Vagina (tissue), 2 donors: ENCODE data around the gene TRIM41. TPM values are rescaled to one million over a fixed set of nuclear protein-coding genes. Genes with fewer than 3 reads are reported as not detected.
"Not testable (repeated sequence)": the region's sequence is repeated elsewhere in the genome, so short reads cannot be mapped to it uniquely, and the experiment has no call there.

Experiments used
- DNase-seq, 2 donors: peaks; one replicate each; pipeline ENCODE4 v3.0.0-alpha.2; 2017; ENCODE audit errors: extremely low spot score in 2 of 2
- H3K27ac ChIP-seq: fragments of 200-600 bp; sonication (generic); one replicate; pipeline ENCODE4 v1.5.1; 2019
- H3K27me3 ChIP-seq: fragments of 200-600 bp; sonication (generic); one replicate; pipeline ENCODE4 v1.5.1; 2019
- H3K36me3 ChIP-seq, 2 donors: fragments of 200-600 bp; sonication (generic); one replicate each; pipeline ENCODE4 v1.5.1; 2017 to 2019
- H3K4me1 ChIP-seq: fragments of 200-600 bp; sonication (generic); one replicate; pipeline ENCODE4 v1.5.1; 2019
- H3K4me3 ChIP-seq, 2 donors: fragments of 200-600 bp; sonication (generic); 1 replicate in 1 of 2; 2 replicates in 1 of 2; pipeline ENCODE4 v1.5.1; 2016 to 2019
- H3K9me3 ChIP-seq: fragments of 200-600 bp; sonication (generic); one replicate; pipeline ENCODE4 v1.5.1; 2019
- CTCF ChIP-seq, 3 experiments: fragments of 450-650 bp in 2 of 3; fragments of 200-600 bp in 1 of 3; sonication (generic) in 1 of 3; IDR thresholded peaks; one replicate each; pipeline ENCODE4 v1.5.1; 2017 to 2019; ENCODE audit warnings: antibody characterized with exemption in 3 of 3, mild to moderate bottlenecking in 2 of 3, moderate library complexity in 2 of 3
- POLR2A ChIP-seq, 2 donors: fragments of 450-650 bp; IDR thresholded peaks; one replicate each; pipeline ENCODE4 v1.6.1; 2017; ENCODE audit warnings: antibody characterized with exemption in 2 of 2, mild to moderate bottlenecking in 2 of 2, moderate library complexity in 2 of 2
- POLR2AphosphoS5 ChIP-seq, 2 donors: sonication (generic); formaldehyde crosslinking; IDR thresholded peaks; one replicate each; pipeline ENCODE4 v1.9.0; 2017; ENCODE audit warnings: antibody characterized with exemption in 2 of 2, mild to moderate bottlenecking in 2 of 2, low read depth in 1 of 2; ENCODE audit not compliant: insufficient read depth in 1 of 2
- intact Hi-C: fragments of 100-400 bp; cut with DNase I; formaldehyde crosslinking; loops from one replicate; pipeline ENCODE4 v1.15.1; 2023
- total RNA-seq: library from RNA; depleted of rRNA; stranded (reverse); fragments of >200 nt; gene quantifications from one replicate; pipeline ENCODE4 v1.2.3, GENCODE V29; 2016

TRIM41 gene
- 7.9 TPM for total RNA-seq

GRCh38 chr5:181223058-181223728 is at the start of gene TRIM41:
Gene TRIM41 (plus strand): TSS chr5:181223281. CDS start chr5:181224000, 719 bp downstream.
- Histone ChIP-seq H3K36me3 (no peaks in the 10 kb centered on the region), H3K27me3 (no peaks in the 10 kb centered on the region), H3K9me3 (no peaks in the 10 kb centered on the region), H3K4me1 (peaks cover 28% of the 10 kb centered on the region), H3K4me3 (peak within 1 kb of the TSS; percentile 75 to 76), H3K27ac (peak within 1 kb of the TSS; percentile 94)
- TF ChIP-seq POLR2AphosphoS5 (IDR thresholded peaks at IDR 0.05; ENCODE audit: insufficient read depth in 1 of 2, low read depth in 1 of 2) (peak; percentile 96 to 99), CTCF (IDR thresholded peaks at IDR 0.05) (no peak), POLR2A (IDR thresholded peaks at IDR 0.05) (peak in 1 of 2 donors; percentile 83)
- peak in 1 of 2 donors; percentile 99 for DNase-seq
- intact Hi-C loops = no loop called here

- Histone ChIP-seq H3K27me3 (peaks cover 6% of the 10 kb centered on the region), H3K9me3 (no peaks in the 10 kb centered on the region), H3K27ac (no peak overlapping the region), H3K4me3 (no peak overlapping the region), H3K36me3 (no peaks in the 10 kb centered on the region), H3K4me1 (peaks cover 9% of the 10 kb centered on the region)
- DNase-seq = no peak
- intact Hi-C loops = no loop called here
- no peak for TF ChIP-seq POLR2AphosphoS5 (IDR thresholded peaks at IDR 0.05; ENCODE audit: insufficient read depth in 1 of 2, low read depth in 1 of 2)
- TF ChIP-seq POLR2A (IDR thresholded peaks at IDR 0.05) = no peak
- no peak for TF ChIP-seq CTCF (IDR thresholded peaks at IDR 0.05)
Measured at GRCh38 chr5:181173420-181174342, 49.4 kb upstream of the TRIM41 start.

GRCh38 chr5:181176254-181176952 is 46.7 kb upstream of the TRIM41 start:
- H3K27me3 ChIP-seq = peaks cover 3% of the 10 kb centered on the region
- no peak for TF ChIP-seq POLR2AphosphoS5 (IDR thresholded peaks at IDR 0.05; ENCODE audit: insufficient read depth in 1 of 2, low read depth in 1 of 2)
- no peak for TF ChIP-seq POLR2A (IDR thresholded peaks at IDR 0.05)
- no peaks in the 10 kb centered on the region for H3K4me1 ChIP-seq
- H3K4me3 ChIP-seq = no peak overlapping the region
- no peaks in the 10 kb centered on the region for H3K36me3 ChIP-seq
- no peaks in the 10 kb centered on the region for H3K9me3 ChIP-seq
- H3K27ac ChIP-seq = no peak overlapping the region
- DNase-seq = no peak
- intact Hi-C loops = no loop called here

GRCh38 chr5:181177559-181177958 is 45.5 kb upstream of the TRIM41 start:
- intact Hi-C loops, H3K27ac ChIP-seq, H3K9me3 ChIP-seq, H3K36me3 ChIP-seq, DNase-seq, H3K4me1 ChIP-seq, H3K27me3 ChIP-seq, H3K4me3 ChIP-seq: not testable (repeated sequence)

GRCh38 chr5:181181650-181182565 is 41.2 kb upstream of the TRIM41 start:
- Histone ChIP-seq H3K27me3 (no peaks in the 10 kb centered on the region), H3K4me3 (no peak overlapping the region), H3K36me3 (no peaks in the 10 kb centered on the region), H3K27ac (no peak overlapping the region), H3K9me3 (no peaks in the 10 kb centered on the region), H3K4me1 (peaks cover 19% of the 10 kb centered on the region)
- intact Hi-C loops = loop anchor here (10.0 kb wide), 1 partner anchor 317 kb away; the partner anchor contains the start of gene ZFP62
- TF ChIP-seq POLR2A (IDR thresholded peaks at IDR 0.05) (no peak), POLR2AphosphoS5 (IDR thresholded peaks at IDR 0.05; ENCODE audit: insufficient read depth in 1 of 2, low read depth in 1 of 2) (no peak), CTCF (IDR thresholded peaks at IDR 0.05) (peak in 2 of 3 experiments; percentile 53 to 81)
- DNase-seq = no peak
